ENCODE data around the gene RMND5B. TPM values are rescaled to one million over a fixed set of nuclear protein-coding genes. Genes with fewer than 3 reads are reported as not detected.

RMND5B gene
- total RNA-seq, 1 donor from 2014 or later: 39.5 TPM

DNA sequence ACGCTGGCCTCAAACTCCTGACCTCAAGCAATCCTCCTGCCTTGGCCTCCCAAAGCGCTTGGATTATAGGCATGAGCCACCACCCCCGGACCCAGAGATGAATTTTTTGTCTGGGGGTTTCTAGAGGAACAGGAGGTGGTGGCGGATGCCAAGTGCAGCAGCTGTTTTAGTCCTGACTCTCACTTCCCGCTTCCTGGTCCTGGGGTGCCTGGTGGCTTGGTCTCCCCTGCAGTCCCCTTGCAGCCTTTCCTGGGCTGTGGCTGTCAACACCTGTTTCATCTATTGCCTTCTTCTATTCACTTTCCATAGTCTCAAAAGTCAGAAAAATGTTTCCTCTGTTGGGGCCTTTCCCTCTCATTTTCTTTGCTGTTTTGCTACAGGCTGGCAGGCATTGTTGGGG lies 29.4 kb downstream of the RMND5B start:
- no peak for DNase-seq (ENCODE audit: extremely low spot score, unreplicated experiment)
- H3K4me1 Mint-ChIP-seq (ENCODE audit: unreplicated experiment): peaks cover 6% of the 10 kb centered on the region
- H3K4me3 Mint-ChIP-seq (ENCODE audit: unreplicated experiment): no peak overlapping the region
- TF ChIP-seq, protein P1, sequence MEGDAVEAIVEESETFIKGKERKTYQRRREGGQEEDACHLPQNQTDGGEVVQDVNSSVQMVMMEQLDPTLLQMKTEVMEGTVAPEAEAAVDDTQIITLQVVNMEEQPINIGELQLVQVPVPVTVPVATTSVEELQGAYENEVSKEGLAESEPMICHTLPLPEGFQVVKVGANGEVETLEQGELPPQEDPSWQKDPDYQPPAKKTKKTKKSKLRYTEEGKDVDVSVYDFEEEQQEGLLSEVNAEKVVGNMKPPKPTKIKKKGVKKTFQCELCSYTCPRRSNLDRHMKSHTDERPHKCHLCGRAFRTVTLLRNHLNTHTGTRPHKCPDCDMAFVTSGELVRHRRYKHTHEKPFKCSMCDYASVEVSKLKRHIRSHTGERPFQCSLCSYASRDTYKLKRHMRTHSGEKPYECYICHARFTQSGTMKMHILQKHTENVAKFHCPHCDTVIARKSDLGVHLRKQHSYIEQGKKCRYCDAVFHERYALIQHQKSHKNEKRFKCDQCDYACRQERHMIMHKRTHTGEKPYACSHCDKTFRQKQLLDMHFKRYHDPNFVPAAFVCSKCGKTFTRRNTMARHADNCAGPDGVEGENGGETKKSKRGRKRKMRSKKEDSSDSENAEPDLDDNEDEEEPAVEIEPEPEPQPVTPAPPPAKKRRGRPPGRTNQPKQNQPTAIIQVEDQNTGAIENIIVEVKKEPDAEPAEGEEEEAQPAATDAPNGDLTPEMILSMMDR (IDR thresholded peaks at IDR 0.05): no peak
- H3K36me3 Mint-ChIP-seq (ENCODE audit: unreplicated experiment): no peaks in the 10 kb centered on the region
- no peak overlapping the region for H3K27ac Mint-ChIP-seq (ENCODE audit: unreplicated experiment)
- H3K27me3 Mint-ChIP-seq (ENCODE audit: unreplicated experiment): peaks cover 14% of the 10 kb centered on the region
- H3K9me3 Mint-ChIP-seq (ENCODE audit: unreplicated experiment): no peaks in the 10 kb centered on the region

GRCh38 chr5:178162481-178162880 lies 31.7 kb downstream of the RMND5B start:
- TF ChIP-seq, protein P1 (IDR thresholded peaks at IDR 0.05): no peak
- no peak for DNase-seq (ENCODE audit: extremely low spot score, unreplicated experiment)
- H3K4me3 Mint-ChIP-seq (ENCODE audit: unreplicated experiment): no peak overlapping the region
- H3K27ac Mint-ChIP-seq (ENCODE audit: unreplicated experiment): no peak overlapping the region
- H3K4me1 Mint-ChIP-seq (ENCODE audit: unreplicated experiment): peaks cover 6% of the 10 kb centered on the region
- no peaks in the 10 kb centered on the region for H3K9me3 Mint-ChIP-seq (ENCODE audit: unreplicated experiment)
- no peaks in the 10 kb centered on the region for H3K36me3 Mint-ChIP-seq (ENCODE audit: unreplicated experiment)
- H3K27me3 Mint-ChIP-seq (ENCODE audit: unreplicated experiment): peaks cover 19% of the 10 kb centered on the region

DNA sequence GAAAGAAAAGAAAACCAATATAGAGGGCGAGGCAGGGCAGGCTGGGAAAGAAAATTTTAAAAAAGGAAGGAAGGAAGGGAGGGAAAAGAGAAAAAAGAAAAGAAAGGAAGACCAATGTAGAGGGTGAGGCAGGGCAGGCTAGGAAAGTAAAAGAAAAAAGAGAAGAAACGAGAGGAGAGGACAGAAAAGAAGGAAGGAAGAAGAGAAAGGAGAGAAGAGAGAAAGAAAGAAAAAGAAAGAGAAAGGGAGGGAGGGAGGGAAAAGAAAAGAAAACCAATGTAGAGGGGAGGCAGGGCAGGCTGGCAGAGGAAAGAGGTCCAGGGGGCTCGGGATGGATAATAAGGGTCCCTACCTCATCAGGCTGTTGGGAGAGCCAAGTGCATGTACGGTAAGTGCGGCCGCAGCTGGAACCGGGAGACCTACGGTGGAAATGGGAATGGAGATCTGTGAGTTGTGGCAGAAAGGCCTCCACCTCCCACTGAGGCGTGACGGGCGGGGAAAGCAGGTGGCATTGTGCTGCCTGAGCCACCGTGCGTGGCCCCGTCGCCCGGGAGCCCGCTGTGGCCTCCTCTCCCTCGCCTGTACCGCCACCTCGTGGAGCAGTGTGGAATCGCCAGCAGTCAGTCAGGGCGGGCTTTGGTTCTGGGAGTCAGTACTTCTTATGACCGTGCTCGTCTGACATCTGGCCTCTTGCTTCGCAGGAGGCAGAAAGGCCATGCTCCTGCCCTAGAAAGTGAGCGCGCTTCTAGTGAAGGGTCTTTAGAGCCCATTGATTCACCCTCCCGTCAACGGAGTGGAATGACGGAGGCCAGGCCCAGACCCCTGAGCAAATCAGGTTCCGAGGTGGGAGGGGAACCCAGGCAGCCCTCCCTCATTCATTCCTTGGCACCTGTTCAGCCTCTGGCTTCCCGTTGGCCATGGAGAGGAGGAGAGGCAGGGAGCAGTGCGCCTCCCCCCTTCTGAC lies 33.2 kb downstream of the RMND5B start:
- Mint-ChIP-seq H3K4me1 (ENCODE audit: unreplicated experiment) (peaks cover 6% of the 10 kb centered on the region), H3K27me3 (ENCODE audit: unreplicated experiment) (peaks cover 23% of the 10 kb centered on the region), H3K27ac (ENCODE audit: unreplicated experiment) (no peak overlapping the region), H3K9me3 (ENCODE audit: unreplicated experiment) (no peaks in the 10 kb centered on the region), H3K4me3 (ENCODE audit: unreplicated experiment) (peak overlapping the region; percentile 44), H3K36me3 (ENCODE audit: unreplicated experiment) (no peaks in the 10 kb centered on the region)
- TF ChIP-seq, protein P1 (IDR thresholded peaks at IDR 0.05): peak; percentile 98
- DNase-seq (ENCODE audit: extremely low spot score, unreplicated experiment): peak; percentile 95

GRCh38 chr5:178165581-178165980 lies 34.8 kb downstream of the RMND5B start:
- H3K4me1 Mint-ChIP-seq (ENCODE audit: unreplicated experiment): peaks cover 6% of the 10 kb centered on the region
- no peak overlapping the region for H3K4me3 Mint-ChIP-seq (ENCODE audit: unreplicated experiment)
- no peaks in the 10 kb centered on the region for H3K36me3 Mint-ChIP-seq (ENCODE audit: unreplicated experiment)
- no peaks in the 10 kb centered on the region for H3K9me3 Mint-ChIP-seq (ENCODE audit: unreplicated experiment)
- H3K27me3 Mint-ChIP-seq (ENCODE audit: unreplicated experiment): peaks cover 29% of the 10 kb centered on the region
- no peak for DNase-seq (ENCODE audit: extremely low spot score, unreplicated experiment)
- TF ChIP-seq, protein P1 (IDR thresholded peaks at IDR 0.05): no peak
- no peak overlapping the region for H3K27ac Mint-ChIP-seq (ENCODE audit: unreplicated experiment)

DNA sequence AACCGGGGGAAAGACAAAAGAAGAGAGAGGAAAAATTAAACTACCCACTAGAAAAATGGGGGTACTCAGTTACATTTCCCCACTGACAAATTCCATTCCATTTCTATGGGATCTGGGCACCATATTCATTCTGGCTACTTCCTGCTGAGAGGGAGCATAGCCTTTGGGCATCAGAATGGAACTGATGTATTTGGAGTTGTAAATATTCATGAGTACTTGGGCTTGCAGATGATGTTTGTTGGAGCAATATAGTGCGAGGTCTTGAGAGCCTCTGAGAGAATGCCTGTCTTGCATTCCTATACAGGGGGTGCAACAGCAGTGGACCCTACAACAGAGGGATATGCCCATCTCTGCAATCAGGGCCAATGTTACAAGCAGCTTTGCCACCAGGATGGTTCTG lies 39.6 kb downstream of the RMND5B start:
- Mint-ChIP-seq H3K9me3 (ENCODE audit: unreplicated experiment) (no peaks in the 10 kb centered on the region), H3K4me3 (ENCODE audit: unreplicated experiment) (no peak overlapping the region), H3K27me3 (ENCODE audit: unreplicated experiment) (peaks cover 19% of the 10 kb centered on the region), H3K27ac (ENCODE audit: unreplicated experiment) (no peak overlapping the region), H3K4me1 (ENCODE audit: unreplicated experiment) (no peaks in the 10 kb centered on the region), H3K36me3 (ENCODE audit: unreplicated experiment) (no peaks in the 10 kb centered on the region)
- TF ChIP-seq, protein P1 (IDR thresholded peaks at IDR 0.05): no peak
- DNase-seq (ENCODE audit: extremely low spot score, unreplicated experiment): no peak
